NCI-H2107 (cell line): Measurements from ENCODE around the gene ZNF574.

ENCODE experiments used
- DNase-seq: peaks from one replicate; lab custom pipeline; 2025; lab: John Stamatoyannopoulos, UW

ZNF574 gene

DNA sequence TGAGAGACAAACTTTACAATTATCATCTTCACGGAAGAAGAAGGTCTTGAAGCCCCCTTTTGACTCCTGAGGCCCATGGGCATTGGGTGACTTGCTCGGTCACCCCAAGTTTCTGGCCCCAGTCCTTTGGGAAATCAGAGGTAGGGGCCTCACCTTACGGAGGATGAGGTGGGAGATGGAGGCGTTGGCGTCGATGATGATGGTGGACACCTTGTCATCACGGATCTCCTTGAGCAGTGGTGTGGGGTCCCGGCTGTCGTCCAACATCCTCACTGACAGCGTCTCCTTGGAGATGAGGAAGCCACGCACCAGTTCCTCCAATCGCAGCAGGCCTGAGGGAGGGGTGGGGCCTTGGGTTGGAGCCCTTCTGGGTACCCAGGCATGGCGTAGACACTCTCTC lies 16.8 kb upstream of the ZNF574 start:
- DNase-seq: no peak

DNA sequence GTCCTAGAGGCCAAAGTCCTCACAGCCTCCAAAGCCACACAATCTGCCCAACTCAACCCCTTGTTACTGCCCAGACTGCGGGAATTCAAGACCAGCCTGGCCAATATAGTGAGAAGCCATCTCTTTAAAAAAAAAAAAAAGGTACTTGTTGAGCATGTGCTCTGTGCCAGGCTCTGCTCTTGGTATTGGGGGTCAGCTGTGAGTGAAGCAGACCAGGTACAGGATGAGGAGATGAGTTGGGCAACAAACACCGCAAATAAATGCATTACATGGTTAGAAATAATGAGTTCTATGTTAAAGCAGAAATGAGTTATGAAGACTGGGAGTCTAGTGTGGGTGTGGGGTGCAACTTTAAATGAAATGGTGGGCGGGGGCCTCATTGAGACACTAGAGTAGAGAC lies 15.8 kb upstream of the ZNF574 start:
- no peak for DNase-seq

DNA sequence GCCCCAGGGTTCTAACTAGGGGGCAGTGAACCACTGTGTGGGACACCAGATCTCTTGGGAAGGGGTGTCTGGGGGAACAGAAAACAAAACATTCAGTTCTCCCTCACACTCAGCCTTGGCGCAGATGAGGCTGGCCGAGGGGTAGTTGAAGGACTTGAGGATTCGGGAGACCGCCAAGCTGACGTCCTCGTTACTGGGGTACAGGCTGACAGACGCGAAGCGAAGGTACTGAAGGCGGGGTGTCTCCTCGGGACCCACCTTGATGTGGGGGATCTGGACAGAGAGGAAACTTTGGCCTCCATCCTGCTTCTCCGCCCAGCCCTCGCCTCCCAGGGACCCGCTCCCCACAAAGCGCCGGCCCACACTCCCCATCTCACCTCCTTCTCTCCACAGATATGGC lies 13.6 kb upstream of the ZNF574 start:
- no peak for DNase-seq

DNA sequence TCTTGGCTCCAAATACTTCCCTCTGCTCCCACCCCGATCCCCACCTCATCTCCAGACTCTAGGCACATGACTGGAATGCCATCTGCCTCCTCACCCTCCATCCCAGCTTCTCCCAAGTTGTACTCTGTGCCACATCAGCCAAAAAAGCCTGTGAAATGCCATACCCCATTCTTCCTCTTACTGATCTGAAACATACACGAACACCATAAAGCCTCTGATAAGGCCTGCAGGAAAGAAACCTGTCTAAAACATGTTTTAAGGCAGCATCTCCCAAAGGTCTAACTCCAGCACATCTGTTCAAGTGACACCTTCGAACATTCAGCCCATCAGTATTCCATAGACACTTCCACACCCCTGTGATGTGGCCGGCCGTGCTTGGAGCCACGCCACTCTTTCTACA lies 11.5 kb upstream of the ZNF574 start:
- no peak for DNase-seq

DNA sequence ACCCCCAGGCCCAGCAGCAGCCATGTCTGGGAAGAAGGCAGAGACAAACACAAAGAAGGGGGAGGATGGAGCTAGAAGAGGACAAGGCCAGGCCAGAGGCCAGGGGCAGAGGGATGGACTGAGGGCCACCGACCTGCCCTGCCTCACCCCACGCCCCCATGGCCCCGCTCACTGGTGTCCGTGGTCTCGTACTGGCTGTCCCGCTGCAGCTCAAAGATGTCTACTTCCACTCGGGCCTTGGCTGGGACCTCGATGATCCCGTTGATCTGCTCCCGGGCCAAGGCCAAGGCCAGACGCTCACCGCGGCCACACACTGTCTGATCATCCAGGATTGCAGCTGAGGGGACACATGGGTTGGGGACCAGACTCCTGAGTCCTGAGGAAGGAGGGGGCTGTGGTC lies 10.9 kb upstream of the ZNF574 start:
- DNase-seq: no peak

DNA sequence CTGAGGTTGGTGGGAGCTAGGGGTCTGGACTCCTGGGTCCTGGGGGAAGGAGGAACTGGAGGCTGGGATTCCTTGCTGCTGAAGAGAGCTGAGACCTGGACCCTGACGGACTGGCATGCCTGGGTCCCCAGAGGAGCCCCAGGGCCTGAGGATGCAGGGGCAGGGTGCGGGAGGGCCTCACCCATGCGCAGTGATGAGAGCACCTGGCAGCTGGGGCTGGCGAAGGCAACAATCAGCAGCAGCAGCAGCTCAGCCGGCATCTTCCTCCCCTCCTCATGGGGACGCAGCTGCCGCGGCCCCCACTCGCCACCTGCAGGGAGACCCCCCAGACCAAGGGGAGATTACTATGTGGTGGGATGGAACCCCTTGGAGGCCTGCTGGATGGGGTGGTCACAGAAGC lies 10.5 kb upstream of the ZNF574 start:
- DNase-seq: no peak

DNA sequence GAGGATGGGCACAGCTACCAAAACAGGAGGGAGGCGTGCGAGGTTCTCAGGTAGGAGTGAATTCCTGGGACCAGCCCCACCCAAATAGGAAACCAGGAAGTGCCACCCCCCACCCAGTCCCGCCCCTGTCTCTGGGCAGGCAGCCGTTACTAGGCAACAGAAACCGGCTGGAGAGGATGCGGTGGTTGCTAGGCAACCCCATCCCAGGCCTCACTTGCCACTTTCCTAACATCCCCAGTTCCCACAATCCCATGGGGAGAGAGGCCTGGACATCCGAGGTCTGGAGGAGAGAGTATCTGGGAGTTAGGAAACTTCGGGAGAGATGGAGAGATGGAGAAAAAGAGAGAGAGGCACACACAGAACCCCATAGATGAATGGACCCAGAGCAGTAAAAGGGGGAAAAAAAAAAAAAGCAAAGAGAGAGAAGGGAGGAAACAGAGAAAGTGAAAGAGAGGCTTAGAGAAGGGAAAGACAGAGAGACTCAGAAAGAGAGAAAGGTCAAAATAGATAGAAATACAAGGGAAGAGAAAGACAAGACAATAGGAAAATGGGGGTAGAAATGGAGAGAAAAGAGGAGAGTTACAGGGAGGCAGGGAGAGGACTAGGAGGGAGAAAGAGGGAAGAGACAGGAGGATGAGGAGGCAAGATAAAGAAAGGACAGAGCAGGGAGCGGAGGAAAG lies 9.8 kb upstream of the ZNF574 start:
- DNase-seq: no peak

DNA sequence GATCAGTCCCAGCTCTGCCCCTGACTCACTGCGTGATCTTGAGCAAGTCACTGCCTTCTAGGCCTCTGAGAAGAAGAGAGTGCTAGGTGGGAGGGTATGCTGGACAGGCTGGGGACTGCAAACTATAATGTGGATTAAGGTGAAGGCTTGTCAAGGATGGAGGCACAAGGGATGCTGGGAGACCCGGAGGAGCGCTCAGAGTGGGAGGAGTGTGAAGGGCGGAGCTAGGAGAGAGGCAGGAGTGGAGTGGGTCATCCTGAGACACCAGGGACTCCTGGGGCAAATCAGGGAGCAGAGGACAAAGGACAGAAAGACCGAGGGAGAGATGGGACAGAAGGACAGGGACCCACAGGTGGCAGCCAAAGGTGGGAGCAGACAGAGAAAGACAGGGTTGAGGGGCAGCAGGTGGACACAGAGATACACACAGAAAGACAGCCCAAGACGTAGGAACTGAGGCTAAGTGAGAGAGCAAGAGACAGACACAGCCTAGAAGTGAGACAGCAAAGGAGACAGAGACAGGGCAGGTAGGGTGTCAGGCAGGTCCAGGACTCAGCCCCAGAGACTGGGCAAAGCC lies 8.6 kb upstream of the ZNF574 start:
- no peak for DNase-seq

DNA sequence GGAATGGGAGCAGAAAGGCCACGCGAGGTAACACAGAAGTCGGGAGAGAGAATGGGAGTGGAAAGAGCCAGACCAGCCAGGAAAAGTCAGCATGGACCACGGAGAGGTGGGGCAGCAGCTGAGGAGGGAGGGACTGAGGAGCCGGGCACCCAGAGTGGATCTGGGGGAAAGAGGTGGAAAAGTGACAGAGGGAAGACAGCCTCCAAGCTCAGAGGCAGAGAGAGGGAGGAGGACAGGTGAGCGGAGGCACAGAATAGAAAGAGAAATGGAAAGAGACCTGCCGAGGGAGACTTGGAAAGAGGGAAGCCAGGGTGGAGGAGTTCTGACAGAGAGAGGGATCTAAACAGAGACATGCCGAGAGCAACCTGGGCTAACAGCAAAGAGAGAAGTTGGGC lies 7.6 kb upstream of the ZNF574 start:
- no peak for DNase-seq

DNA sequence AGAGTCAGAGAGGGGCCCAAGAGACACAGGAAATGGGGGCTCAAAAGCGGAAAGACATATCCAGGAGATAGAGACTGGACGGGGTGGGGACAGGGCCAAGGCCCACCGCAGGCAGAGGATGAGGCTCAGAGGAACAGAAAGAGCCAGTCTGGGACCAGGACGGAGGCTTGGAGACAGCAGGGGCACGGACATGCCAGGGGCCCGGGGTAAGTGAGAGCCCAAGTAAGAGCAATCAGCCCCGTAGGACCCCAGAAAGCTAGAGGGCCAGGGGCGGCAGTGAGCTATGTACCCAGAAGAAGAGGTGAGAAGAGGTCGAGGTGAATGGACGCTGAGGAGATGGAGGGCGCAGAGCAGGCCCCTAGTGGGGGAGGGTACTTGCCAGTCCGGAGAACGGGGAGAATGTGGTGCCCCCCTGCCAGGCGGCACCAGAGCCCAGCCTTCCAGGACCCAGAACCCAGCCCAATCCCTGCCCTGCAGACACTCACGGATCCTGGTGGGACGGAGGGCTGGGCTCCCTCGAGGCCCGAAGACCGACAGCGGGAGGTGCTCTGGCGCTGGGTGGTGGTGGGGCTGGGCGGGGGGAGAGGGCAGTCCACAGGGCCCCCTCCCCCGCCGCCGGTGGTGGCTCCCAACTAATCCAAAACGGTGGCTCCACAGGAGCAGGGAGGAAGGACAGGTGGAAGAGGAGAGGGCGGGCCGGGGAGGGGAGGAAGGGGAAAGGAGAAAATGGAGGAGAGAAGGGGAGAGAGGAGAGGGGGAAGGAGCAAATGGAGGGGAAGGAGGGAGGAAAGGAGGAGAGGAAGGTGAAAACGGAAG lies 7.0 kb upstream of the ZNF574 start:
- no peak for DNase-seq

DNA sequence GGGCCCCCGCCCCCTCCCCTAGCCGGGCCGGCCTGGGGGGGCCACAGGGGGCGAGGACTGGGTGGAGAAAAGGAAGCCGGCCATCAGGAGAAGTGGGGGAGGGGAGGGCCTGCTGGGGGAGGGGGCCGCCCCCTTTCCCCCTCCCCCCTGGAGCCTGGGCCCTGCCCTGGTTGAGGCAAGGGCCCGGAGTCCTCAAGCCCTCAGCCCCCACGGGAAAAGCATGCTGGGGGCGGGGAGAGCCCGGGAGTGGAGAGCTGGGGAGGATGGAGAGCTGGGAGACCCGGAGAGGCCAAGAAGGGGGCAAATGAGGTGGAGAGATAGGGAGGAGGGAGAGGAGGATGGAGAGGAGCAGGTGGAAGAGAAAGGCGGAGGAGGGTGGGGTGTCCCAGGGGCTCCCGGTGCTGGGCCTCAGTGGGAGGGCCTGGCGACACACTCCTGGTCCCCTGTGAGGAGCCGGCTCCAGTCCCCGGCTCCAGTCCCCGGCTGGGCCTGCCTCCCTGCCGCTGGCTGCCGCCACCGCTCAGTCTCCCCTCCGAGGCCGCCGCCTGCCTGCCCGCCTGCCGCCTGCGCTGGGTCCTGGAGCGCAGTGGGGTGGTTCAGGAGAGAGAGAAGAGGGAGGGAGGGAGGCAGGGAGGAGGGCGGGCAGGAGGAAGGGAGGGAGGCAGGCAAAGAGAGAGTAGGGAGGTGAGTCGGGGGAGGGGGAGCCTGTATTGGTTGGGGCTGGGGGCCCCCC lies 6.2 kb upstream of the ZNF574 start, which contains the start of gene GRIK5:
Gene GRIK5, minus strand, starts transcription at position 588 of the 733 bp plus-strand sequence. CDS start 4,436 bp downstream, outside the sequence.
- DNase-seq: peak; percentile 32

DNA sequence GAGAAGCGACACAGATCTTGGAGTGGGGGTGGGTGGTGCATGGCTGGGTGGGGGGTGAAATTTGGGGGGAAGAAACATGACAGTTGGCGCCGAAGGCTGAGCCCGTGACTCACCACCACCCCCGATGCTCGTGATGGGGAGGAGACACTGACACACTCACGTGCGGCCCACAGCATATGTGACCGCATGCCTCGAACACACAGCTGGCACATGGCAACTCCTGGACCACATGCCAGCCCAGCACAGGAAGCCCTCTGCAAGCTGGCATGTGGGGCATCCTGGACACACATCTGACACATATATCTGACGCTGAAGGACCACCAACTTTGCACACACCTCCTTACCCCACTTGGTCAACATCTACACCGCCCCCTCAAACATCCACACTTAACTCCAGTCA lies 4.7 kb upstream of the ZNF574 start:
- DNase-seq: no peak

DNA sequence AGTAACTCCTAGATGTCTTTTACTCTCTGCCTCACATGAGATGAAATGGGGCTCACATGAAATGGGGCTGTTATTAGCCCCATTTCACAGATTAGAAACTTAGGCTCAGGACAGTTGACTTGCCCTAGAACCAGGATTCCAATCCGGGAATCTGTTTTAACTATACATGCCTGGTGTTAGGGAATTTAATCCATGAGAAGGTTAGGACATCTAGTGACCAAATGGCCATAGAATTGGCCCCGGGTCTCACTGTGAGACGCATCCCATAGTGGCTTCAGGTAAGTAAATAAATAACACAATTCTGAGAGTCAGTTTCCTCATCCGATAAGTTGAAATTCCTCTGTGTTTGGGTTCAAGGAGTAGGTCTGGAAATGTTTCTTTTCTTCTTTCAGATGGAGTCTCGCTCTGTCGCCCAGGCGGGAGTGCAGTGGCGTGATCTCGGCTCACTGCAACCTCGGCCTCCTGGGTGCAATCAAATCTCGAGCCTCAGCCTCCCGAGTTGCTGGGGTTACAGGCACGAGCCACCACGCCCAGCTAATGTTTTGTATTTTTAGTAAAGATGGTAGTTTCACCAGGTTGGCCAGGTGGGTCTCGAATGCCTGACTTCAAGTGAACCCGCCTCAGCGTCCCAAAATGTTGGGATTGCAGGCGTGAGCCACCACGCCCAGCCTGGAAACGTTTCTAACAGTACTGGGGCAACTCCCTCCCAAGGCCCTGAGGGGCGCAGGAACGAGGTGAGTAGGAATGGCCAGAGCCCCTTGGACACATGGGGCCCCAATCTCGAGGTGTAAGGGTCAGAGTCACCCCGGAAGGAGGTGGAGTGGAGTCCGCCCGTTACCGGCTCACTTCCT lies 1.2 kb upstream of the ZNF574 start:
- DNase-seq: no peak

DNA sequence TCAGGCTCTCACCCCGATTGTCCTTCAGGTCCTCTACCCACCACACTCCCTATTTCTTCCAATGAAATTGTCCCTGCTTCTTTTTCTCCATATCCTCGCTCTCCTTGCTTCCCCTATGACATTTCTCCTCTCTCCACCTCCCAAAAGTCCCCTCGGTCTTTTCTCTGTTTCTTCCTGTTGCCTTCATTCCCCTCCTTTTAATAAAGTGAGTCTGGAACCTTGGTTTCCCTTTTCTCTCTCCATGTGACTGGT lies 676 bp upstream of the ZNF574 start:
- no peak for DNase-seq

DNA sequence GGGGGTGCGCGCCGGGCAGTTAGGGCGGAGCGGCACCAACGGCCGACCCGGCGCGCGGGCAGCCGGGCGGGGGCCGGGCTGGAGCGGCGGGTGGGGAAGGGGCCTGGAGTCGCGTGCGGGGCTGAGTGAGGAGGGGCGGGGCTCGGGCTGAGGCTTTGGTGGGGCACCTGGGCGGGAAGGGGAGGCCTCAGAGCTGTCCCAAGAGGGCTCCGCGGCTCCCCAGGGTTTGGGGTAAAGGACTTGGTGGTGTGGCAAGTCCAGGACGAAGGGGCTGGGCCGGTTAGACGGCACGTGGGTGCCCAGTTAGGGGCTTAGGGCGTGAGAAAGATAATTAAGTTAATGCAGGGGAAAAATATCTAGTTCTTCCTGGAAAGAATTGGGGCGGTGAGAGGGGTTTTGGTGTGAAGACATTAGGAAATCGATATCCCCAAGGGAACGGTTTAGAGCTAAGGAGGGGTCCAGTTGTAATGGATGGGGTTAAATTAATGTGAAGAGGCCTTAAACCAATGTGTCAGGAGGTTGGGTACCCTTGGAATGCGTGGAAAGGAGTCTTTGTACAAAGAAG lies 496 bp downstream of the ZNF574 start:
- DNase-seq: no peak

DNA sequence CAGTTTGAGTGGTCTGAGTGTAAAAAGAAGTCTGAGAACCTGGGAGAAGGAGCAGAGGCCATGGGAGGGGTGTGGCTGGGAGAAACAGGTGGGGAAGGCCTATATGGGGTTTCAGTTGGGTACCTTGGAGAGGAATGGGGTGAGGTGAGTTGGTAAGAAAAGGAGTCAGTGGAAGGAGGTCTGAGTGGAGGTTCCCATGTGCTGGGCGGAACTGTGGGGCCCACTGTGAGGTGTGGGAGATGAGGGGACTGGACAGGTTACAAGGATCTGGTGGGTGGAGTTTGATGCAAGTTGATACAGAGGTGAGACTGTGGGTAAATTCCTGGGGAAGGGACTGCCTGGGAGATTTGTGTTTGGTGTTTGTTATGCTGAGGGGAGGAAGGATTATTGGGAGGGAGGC lies 2.1 kb downstream of the ZNF574 start:
- DNase-seq: no peak

DNA sequence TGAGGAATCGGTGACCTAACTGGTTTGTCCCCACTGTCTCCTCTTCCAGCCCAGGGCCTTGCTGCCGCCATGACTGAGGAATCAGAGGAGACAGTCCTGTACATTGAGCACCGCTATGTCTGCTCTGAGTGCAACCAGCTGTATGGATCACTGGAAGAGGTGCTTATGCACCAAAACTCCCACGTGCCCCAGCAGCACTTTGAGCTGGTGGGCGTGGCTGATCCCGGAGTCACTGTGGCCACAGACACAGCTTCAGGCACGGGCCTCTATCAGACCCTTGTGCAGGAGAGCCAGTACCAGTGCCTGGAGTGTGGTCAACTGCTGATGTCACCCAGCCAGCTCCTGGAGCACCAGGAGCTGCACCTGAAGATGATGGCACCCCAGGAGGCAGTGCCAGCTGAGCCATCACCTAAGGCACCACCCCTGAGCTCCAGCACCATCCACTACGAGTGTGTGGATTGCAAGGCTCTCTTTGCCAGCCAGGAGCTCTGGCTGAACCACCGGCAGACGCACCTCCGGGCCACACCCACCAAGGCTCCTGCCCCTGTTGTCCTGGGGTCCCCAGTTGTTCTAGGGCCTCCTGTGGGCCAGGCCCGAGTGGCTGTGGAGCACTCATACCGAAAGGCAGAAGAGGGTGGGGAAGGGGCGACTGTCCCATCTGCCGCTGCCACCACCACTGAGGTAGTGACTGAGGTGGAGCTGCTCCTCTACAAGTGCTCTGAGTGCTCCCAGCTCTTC lies 2.7 kb downstream of the ZNF574 start:
- DNase-seq: no peak

DNA sequence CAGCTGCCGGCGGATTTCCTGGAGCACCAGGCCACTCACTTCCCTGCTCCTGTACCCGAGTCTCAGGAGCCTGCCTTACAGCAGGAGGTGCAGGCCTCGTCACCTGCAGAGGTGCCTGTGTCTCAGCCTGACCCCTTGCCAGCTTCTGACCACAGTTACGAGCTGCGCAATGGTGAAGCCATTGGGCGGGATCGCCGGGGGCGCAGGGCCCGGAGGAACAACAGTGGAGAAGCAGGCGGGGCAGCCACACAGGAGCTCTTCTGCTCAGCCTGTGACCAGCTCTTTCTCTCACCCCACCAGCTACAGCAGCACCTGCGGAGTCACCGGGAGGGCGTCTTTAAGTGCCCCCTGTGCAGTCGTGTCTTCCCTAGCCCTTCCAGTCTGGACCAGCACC lies 3.3 kb downstream of the ZNF574 start:
- DNase-seq: no peak

DNA sequence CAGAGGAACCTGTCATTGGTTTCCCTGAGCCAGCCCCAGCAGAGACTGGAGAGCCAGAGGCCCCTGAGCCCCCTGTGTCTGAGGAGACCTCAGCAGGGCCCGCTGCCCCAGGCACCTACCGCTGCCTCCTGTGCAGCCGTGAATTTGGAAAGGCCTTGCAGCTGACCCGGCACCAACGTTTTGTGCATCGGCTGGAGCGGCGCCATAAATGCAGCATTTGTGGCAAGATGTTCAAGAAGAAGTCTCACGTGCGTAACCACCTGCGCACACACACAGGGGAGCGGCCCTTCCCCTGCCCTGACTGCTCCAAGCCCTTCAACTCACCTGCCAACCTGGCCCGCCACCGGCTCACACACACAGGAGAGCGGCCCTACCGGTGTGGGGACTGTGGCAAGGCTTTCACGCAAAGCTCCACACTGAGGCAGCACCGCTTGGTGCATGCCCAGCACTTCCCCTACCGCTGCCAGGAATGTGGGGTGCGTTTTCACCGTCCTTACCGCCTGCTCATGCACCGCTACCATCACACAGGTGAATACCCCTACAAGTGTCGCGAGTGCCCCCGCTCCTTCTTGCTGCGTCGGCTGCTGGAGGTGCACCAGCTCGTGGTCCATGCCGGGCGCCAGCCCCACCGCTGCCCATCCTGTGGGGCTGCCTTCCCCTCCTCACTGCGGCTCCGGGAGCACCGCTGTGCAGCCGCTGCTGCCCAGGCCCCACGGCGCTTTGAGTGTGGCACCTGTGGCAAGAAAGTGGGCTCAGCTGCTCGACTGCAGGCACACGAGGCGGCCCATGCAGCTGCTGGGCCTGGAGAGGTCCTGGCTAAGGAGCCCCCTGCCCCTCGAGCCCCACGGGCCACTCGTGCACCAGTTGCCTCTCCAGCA lies 4.2 kb downstream of the ZNF574 start:
- DNase-seq: no peak
